Upper lobe of right lung (tissue), 1 donor: ENCODE measurements around the gene VWA1. TPM values are rescaled to one million over a fixed set of nuclear protein-coding genes. Genes with fewer than 3 reads are reported as not detected.
A peak's percentile ranks its signal among the peaks of the same experiment; 100 is the strongest.
"Not testable (repeated sequence)": the region's sequence is repeated elsewhere in the genome, so short reads cannot be mapped to it uniquely, and the experiment has no call there.

ENCODE experiments used
- ATAC-seq: fragments of 200-7000 bp; cut with Tn5 transposase; one replicate; pipeline ENCODE4 v1.9.1; 2020; ENCODE audit warnings: mild to moderate bottlenecking, moderate library complexity
- DNase-seq: peaks from one replicate; pipeline ENCODE4 v3.0.0-alpha.2; 2020
- H3K27ac ChIP-seq: fragments of 200-600 bp; one replicate; pipeline ENCODE4 v1.8.0; 2022
- H3K27me3 ChIP-seq: fragments of 200-600 bp; one replicate; pipeline ENCODE4 v1.8.0; 2022; ENCODE audit warnings: mild to moderate bottlenecking
- H3K36me3 ChIP-seq: fragments of 200-600 bp; one replicate; pipeline ENCODE4 v1.8.0; 2022
- H3K4me1 ChIP-seq: fragments of 200-600 bp; one replicate; pipeline ENCODE4 v1.8.0; 2022
- H3K4me3 ChIP-seq: fragments of 200-600 bp; one replicate; pipeline ENCODE4 v1.8.0; 2022; ENCODE audit warnings: mild to moderate bottlenecking
- H3K9me3 ChIP-seq: fragments of 200-600 bp; one replicate; pipeline ENCODE4 v1.8.0; 2022
- intact Hi-C: fragments of 100-400 bp; cut with DNase I; formaldehyde crosslinking; loops from one replicate; pipeline ENCODE4 v1.11.0; 2022
- total RNA-seq: library from RNA; stranded (reverse); fragmentation: NEBNext Ultra II Directional; extraction: Animal tissue kit (Norgen Biotek cat#: 25700); gene quantifications from one replicate; pipeline ENCODE4 v1.2.1, GENCODE V29; 2021
- TF ChIP-seq, protein P1 (sequence below): fragments of 200-600 bp; IDR thresholded peaks from one replicate; pipeline ENCODE4 v1.8.0; 2022; ENCODE audit warnings: antibody characterized with exemption
- donor health status: DM: no; HTN: yes; CAD: no; lungs with severe emphysema.

VWA1 gene
- total RNA-seq, 1 donor from 2014 or later, result 87.4 TPM

DNA sequence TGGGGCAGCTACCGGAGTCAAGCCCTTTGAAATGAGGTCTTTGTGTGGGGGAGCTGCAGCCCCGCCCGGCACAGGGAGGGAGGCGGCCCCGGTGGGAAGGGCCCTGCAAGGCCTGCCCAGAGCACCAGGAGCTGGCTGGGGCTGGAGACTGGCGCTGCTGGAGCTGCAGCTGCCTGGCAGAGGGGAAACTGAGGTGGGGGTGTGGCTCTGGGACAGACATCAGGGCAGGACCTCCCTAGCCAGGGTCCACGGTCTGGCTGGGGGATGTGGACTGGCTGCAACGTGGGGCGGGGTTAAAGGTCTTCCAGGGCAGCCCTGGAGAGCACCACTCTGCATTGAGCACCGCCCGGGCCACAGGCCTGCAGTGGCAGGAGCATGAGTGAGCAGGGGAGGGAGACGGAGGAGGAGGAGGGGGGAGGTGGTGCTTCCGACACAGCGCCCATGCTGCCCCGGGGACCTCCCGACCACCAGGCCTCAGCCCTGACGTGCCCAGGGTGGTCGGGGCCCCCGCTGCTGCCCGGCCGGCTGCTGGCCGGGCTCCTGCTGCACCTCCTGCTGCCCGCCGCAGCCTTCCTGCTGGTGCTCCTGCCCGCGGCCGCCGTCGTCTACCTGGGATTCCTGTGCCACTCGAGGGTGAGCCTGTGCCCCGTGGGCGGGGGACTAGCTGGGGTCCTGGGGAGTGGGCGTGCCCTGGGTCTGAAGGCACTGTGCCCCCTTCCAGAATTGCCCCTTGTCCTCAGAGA lies 9.6 kb upstream of the VWA1 start:
- Histone ChIP-seq H3K9me3 (no peaks in the 10 kb centered on the region), H3K4me3 (no peak overlapping the region), H3K27me3 (no peaks in the 10 kb centered on the region), H3K27ac (no peak overlapping the region), H3K36me3 (no peaks in the 10 kb centered on the region), H3K4me1 (peaks cover 19% of the 10 kb centered on the region)
- DNase-seq (peak; percentile 69), ATAC-seq (no peak)
- TF ChIP-seq, protein P1, sequence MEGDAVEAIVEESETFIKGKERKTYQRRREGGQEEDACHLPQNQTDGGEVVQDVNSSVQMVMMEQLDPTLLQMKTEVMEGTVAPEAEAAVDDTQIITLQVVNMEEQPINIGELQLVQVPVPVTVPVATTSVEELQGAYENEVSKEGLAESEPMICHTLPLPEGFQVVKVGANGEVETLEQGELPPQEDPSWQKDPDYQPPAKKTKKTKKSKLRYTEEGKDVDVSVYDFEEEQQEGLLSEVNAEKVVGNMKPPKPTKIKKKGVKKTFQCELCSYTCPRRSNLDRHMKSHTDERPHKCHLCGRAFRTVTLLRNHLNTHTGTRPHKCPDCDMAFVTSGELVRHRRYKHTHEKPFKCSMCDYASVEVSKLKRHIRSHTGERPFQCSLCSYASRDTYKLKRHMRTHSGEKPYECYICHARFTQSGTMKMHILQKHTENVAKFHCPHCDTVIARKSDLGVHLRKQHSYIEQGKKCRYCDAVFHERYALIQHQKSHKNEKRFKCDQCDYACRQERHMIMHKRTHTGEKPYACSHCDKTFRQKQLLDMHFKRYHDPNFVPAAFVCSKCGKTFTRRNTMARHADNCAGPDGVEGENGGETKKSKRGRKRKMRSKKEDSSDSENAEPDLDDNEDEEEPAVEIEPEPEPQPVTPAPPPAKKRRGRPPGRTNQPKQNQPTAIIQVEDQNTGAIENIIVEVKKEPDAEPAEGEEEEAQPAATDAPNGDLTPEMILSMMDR, result no peak
- intact Hi-C loops, result no loop called here

DNA sequence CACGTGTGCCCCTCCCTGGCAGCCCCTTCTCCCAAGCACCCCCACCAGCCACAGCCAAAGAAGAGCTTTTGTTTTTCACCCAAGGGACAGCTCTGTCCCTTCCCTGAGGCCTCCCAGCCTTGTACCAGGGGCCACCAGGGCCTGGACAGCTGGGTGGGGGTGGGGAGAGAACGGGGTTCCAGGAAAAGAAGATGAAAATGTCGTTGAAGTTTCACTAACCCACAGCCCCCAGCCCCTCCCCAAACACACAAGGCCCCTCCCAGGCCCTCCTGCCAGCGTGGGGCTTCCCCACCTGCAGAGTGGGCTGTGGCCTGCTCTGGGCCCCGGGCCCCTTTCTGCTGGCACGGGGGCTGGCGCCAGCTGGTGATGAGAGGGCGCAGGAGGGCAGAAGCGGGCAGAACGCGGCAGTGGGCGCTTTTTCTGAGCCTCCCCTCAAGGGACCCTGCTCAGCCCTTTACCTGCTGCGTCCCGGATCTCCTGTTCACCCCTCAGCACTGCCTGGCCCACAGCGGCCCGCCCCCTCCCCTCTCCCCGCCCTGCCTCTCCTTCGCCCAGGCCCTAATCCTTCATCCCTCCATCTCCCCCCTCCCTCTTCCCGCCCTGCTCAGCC lies 8.9 kb upstream of the VWA1 start:
- TF ChIP-seq, protein P1, result no peak
- Histone ChIP-seq H3K36me3 (no peaks in the 10 kb centered on the region), H3K4me3 (no peak overlapping the region), H3K4me1 (peaks cover 25% of the 10 kb centered on the region), H3K9me3 (no peaks in the 10 kb centered on the region), H3K27ac (no peak overlapping the region), H3K27me3 (no peaks in the 10 kb centered on the region)
- ATAC-seq (no peak), DNase-seq (no peak)
- intact Hi-C loops, result no loop called here

DNA sequence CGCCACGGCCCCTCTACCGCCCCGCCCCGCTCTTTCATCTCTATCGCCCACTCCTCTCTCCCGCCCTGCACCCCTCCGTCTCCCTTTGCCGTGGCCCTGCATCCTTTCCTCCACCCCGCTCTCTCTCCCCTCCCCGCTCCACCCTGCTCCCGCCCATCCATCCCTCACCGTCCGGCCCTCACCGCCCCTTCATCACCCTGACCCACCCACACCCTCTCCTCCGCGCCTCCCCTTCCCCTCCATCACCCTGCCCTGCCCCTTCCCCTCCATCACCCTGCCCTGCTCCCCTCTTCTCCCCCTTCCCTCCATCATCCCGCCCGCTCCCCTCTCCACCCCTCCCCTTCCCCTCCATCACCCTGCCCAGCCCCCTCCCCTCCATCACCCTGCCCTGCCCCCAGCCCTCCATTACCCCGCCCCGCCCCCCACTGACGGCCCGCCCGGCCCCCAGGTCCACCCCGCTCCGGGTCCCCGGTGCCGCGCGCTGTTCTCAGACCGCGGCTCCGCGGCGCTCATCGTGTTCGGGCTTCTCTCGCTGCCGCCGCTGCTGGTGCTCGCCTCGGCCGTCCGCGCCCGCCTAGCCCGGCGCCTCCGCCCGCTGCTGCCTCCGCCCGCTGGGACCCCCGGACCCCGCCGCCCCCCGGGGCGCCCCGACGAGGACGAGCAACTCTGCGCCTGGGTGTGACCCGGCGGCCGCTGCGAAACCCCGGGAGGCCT lies 8.2 kb upstream of the VWA1 start:
- Histone ChIP-seq H3K4me3 (peak overlapping the region; percentile 36), H3K4me1 (peaks cover 31% of the 10 kb centered on the region), H3K27me3 (no peaks in the 10 kb centered on the region), H3K36me3 (no peaks in the 10 kb centered on the region), H3K9me3 (no peaks in the 10 kb centered on the region), H3K27ac (no peak overlapping the region)
- ATAC-seq (peak; percentile 5), DNase-seq (peak; percentile 70)
- TF ChIP-seq, protein P1, result no peak
- intact Hi-C loops, result no loop called here

DNA sequence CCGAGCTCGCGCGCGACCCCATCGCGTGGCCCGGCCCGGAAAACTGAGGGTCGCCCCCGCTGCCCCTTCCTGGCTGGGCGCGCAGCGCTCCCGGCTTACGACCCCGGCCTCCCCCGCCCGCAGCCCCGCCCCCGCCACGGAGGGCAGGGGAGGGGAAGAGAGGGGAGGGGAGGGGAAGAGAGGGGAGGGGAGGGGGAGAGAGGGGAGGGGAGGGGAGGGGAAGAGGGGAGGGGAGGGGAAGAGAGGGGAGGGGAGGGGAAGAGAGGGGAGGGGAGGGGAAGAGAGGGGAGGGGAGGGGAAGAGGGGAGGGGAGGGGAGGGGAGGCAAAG lies 7.7 kb upstream of the VWA1 start:
- Histone ChIP-seq H3K9me3 (no peaks in the 10 kb centered on the region), H3K4me1 (peaks cover 36% of the 10 kb centered on the region), H3K27me3 (no peaks in the 10 kb centered on the region), H3K27ac (no peak overlapping the region), H3K36me3 (no peaks in the 10 kb centered on the region), H3K4me3 (peak overlapping the region; percentile 36)
- intact Hi-C loops, result no loop called here
- TF ChIP-seq, protein P1, result no peak
- ATAC-seq (no peak), DNase-seq (no peak)

DNA sequence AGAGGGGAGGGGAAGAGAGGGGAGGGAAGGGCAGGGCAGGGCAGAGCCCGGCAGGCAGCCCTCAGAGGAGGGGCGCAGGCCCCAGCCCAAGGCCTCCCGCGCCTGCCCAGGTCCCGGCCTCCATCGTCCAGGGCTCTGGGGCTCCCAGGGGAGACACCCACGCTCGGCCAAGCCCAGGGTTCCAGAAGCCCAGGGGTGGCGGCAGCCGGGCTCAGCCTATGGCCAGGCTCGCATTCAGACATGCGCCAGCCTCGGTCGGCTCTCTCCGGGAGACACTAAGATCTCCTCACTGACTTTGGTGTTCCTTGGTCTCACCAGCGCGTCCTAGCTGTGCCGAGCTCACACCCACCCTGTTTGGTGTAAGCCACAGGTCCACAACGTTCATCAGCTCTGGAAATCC lies 7.3 kb upstream of the VWA1 start:
- H3K27me3 ChIP-seq, result no peaks in the 10 kb centered on the region
- H3K4me3 ChIP-seq, result no peak overlapping the region
- no peaks in the 10 kb centered on the region for H3K9me3 ChIP-seq
- TF ChIP-seq, protein P1, result no peak
- intact Hi-C loops, result no loop called here
- DNase-seq (no peak), ATAC-seq (no peak)
- no peaks in the 10 kb centered on the region for H3K36me3 ChIP-seq
- no peak overlapping the region for H3K27ac ChIP-seq
- peaks cover 40% of the 10 kb centered on the region for H3K4me1 ChIP-seq

DNA sequence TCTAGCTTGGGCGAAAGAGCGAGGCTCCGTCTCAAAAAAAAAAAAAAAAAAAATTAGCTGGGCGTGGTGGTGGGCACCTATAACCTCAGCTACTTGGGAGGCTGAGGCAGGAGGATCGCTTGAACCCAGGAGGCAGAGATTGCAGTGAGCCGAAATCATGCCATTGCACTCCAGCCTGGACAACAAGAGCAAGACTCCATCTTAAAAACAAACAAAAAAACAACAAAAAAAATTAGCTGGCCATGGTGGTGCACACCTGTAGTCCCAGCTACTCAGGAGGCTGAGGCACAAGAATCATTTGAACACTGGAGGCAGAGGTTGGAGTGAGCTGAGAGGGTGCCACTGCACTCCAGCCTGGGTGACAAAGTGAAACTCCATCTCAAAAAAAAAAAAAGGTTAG lies 6.5 kb upstream of the VWA1 start:
- H3K36me3 ChIP-seq, intact Hi-C loops, H3K4me3 ChIP-seq, H3K27ac ChIP-seq, DNase-seq, ATAC-seq, H3K9me3 ChIP-seq, H3K27me3 ChIP-seq: not testable (repeated sequence)
- peaks cover 48% of the 10 kb centered on the region for H3K4me1 ChIP-seq
